A172 (cell line): ENCODE results near the gene NSMF. TPM values are rescaled to one million over a fixed set of nuclear protein-coding genes. Genes with fewer than 3 reads are reported as not detected.
A peak's percentile ranks its signal among the peaks of the same experiment; 100 is the strongest.

Experiments
- DNase-seq: peaks from one replicate; pipeline ENCODE4 v3.0.0-alpha.2; 2015; ENCODE audit warnings: low spot score
- total RNA-seq: library from RNA; depleted of rRNA; stranded (reverse); fragments of >200 nt; shearing (Covaris generic); gene quantifications from 2 replicates; pipeline ENCODE4 v1.2.3, GENCODE V29; 2014

NSMF gene
- total RNA-seq, 1 experiment from 2014 or later = 46.4 TPM

DNA sequence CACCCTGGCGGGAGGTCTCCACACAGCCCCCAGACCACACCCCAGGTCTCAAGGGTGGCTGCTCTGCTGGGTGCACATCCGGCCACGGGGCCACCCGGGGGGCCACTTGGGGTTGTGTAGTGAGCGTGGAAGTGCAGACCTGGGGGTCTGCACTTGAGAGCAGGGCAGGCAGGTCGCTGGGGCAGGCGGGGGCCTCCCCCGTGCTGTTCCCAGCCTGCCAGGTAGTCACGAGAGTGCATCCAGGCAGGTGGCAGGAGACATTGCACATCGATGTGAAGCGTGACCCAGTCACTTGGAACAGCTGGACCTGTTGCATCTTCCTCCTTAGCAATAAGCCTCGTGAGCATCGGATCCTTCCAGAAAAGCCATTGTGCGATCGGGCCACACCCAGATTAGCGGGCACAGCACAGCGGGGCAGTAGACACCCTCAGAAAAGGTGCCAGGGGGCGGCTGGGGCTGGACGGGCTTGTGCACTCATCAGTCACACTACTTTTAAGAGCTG is 13.2 kb downstream of the NSMF start:
- DNase-seq = no peak

DNA sequence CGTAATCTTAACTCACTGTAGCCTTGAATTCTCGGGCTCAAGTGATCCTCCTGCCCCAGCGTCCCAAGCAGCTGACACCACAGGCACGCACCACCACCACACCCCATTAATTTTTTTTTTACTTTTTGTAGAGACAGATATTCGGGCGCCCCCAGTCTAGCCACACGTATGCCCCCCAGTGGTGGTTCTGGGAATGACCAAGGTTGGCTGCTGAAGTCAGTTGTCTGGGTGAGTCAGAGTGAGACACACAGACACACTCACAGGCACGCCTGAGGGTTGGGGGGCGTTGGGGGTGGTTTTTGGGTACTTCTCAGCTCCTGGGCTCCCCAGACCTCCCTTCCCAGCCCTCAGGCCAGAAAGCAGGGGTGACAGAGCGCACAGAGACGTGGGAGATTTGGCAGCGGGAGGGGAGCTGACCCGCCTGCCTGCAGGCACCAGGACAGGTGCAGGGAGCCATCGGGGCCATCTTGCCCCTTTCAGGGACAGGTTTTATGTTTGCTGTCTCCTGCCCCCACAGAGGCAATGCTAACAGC is 13.8 kb downstream of the NSMF start:
- DNase-seq = peak; percentile 87

DNA sequence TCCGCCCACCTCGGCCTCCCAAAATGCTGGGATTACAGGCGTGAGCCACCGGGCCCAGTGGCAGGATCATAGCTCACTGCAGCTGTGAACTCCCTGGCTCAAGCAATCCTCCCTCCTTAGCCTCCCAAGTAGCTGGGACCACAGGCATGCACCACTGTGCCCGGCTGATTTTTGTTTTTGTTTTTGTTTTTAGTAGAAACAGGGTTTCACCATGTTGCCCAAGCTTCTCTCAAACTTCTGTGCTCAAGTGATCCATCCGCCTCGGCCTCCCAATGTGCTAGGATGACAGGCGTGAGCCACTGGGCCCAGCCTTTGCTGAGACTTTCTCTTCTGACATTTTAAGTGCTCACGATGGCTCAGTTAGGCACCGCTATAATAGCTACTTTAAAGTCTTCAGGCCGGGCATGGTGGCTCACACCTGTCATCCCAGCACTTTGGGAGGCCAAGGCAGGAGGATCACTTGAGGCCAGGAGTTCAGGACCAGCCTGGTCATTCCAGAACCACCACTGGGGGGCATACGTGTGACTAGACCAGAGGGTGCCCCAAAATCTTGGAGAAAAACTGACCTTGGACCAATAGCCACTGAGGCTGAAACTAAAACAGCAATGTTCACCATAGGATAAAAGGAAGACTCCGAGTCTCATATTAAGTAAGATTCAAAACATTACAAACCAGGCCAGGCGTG is 14.9 kb downstream of the NSMF start:
- no peak for DNase-seq

DNA sequence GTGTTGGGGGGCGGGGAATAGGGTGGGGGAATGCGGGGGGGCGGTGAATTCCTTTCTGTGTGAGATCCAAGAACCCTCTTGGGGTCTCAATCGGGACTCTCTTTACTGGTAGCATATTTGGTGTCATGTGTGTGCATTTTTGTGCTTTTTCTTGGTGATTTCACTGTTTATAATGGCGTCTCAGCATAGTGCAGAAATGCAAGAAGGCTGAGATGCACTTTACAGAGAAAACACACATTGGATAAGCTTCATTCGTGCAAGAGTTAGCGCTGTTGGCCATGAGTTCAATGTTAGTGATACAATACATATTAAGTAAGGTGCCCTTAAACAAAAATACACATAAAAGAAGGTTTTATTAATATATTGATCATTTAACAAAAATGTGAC is 17.2 kb downstream of the NSMF start:
- DNase-seq = no peak

DNA sequence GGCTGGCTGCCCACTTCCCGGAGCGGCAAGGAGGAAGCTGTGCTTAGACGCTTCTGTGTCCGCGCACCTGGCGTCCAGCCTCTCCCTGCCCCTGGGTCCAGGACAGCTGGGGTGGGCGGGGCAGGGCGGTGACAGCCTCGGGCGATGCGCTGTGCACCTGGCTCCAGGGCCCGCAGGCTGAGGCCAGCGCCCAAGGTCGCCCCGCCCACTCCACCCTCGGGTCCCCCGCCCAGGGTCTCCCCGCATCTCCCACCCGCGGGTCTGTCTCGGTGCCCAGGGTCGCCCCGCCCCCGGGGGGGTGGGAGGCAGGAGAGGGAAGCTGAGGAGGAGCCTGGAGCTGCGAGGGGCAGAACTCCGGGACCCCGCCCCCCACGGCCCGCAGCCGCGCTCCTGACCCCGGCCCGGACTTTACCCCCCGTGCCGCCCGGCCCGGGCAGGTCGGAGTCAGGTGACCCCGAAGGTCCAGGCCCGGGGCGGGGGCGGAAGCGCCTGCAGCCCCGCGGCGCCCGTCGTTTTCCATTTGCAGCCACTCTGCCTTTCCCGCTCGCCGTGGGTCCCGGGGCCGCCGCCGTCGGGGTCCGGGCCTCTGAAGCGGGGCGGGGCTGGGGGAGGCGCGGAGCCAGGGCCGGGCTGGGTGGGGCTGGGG is 17.7 kb downstream of the NSMF start, which contains the start of gene ENTPD8:
Gene ENTPD8 (minus strand): TSS at position 69 of the 646 bp plus-strand sequence. CDS start 3,072 bp downstream, outside the sequence.
- DNase-seq = peak; percentile 54

DNA sequence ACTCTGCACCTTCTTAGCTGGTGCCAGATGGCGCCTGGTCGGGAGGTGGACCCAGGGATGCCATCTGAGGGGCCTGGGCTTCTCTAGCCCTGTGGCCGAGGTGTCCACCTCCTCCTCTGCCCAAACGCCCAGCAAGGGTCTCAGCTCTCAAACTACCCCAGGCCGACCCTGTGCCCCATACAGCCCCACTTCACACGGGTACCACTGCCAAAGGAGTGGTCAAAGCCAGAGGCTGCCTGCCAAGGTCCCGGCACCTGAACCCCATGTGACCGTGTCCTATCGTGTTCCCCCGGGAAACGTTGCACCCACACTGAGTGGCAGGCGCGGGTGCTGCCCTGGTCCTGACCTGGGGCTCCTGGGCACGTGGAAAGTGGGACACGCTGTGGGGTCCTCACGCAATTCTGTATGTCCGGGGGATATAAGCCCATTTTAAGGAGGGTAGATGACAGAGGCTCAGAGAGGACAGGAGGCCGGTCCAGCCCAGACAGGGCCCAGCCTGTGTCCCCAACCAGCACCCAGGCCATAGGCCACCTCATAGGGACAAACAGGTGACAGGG is 19.9 kb downstream of the NSMF start:
- DNase-seq = no peak

DNA sequence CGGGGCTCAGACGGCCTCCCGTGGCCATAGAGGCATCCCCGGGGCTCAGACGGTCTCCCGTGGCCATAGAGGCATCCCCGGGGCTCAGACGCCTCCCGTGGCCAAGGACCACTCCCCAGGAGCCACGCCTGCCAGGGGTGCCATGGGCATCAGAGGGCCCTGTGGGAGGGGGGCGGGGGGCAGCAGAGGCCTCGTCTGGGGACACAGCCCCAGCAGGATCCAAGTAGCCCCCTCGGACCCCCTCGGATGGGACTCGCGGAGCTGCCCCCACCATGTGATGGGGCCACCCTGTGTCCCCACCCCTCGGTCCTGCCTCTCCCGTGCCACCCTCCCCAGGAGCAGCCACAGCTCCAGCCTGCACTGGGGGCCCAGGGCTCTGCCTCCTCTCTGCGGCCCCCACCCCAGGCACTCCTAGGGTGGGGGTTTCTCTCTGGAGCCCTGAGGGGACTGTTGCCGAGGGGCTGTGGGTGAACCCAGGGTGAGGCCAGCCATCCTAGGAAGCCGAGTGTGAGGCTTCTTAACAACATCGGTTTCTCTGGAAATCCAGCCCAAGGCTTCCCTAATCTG is 20.5 kb downstream of the NSMF start:
- no peak for DNase-seq

DNA sequence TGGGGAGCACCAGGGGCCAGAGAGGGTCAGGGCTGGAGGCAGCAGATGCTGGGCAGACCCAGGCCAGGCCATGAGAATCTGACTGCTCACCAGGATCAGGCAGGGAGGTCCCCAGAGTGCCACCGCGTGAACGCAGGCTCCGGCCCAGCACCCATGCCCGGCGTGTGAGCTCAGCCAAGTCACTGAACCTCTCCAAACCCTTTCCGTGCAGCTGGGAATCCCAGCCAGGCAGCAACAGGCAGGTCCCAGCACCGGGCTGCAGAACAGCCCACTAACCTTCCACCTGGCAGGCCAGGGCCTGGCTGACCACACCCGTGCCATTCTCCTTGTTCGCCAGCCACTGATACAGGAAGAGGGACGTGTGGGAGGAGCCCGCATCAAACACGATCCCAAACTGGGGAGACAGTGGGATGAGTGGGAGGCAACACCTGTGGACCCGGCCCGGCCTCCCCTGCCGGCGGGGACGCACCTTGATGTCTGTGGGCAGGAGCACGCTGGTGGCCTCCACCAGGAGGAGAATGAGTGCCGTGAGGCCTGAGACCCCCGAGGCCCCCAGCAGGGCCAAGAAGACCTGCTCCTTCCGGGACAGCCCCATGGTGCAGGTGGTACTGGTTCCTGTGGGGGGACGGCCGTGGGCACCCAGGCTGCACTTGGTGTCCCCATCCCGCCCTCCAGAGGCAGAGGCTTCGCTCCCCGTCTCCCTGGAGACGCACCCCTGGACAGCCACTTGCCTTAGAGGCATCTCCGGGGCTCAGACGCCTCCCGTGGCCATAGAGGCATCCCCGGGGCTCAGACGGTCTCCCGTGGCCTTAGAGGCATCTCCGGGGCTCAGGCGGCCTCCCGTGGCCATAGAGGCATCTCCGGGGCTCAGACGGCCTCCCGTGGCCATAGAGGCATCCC is 21.2 kb downstream of the NSMF start:
- no peak for DNase-seq

DNA sequence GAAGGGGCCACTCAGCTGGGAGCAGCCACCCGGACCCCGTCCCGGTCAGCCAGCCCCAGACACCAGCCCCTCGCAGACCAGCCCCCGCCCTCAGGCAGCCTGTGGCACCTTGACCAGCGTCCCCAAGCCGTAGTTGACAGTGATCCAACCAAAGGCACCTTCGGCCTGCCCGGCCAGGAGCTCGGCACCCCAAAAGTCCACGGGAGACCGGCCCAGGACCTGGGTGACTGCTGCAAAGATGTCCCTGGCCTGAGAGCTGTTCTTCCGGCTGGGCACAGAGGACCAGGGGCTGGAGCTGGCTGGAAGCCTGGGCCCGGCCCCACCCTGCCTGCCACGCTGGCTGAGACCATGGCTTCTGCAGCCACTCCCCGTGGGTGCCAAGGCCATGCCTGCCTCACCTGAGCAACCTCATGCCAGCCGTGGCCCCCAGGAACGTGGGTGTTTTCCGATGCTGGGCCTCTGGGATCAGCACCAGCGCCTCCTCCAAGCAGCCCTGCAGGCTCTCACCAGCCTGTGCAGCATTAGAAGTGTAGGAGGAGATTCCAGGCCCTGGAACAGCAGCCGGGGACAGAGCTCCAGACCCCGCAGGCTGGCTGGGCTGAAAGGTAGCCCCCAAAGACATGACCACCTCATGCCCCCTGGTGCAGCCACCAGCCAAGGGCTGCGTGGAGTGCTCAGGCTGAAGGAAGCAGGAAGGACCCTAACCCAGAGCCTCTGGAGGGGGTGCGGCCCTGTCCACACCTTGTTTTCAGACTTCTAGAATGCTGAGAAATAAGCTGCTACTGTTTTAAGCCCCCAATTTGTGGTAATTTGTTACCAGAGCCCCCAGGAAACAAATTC is 22.2 kb downstream of the NSMF start:
- no peak for DNase-seq

DNA sequence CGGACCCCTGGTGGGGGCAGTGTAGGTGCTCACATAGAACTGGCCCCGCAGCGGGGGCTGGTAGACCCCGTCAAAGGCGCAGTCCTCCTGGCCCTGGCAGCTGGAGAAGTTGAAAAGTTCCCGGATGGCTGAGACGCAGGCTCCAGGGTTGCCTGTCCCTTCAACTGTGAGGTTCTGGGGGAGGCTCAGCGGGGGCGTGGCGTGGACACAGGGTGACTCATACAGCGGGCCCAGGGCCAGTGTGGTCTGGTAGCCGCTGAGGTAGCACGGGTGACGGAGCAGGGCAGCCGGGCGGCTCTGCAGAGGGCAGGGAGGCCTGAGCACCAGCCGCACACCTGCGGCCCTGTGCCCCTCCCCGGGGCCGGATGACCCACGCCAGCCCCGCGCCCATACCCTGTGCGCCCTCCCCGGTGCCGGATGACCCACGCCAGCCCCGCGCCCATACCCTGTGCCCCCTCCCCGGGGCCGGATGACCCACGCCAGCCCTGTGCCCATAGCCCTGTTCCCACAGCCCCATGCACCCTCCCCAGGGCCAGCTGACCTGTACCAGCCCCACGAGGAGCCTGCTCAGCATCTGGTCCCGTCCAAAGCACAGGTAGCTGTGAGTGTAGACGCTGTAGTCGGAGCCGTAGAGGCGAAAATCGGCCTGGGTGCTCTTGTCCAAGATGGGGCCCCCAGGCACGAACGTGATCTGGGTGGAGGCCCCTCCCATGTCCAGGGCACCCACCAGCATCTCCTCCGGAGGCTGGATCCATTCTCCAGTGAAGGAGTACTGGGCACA is 23.0 kb downstream of the NSMF start:
- DNase-seq = peak; percentile 93

DNA sequence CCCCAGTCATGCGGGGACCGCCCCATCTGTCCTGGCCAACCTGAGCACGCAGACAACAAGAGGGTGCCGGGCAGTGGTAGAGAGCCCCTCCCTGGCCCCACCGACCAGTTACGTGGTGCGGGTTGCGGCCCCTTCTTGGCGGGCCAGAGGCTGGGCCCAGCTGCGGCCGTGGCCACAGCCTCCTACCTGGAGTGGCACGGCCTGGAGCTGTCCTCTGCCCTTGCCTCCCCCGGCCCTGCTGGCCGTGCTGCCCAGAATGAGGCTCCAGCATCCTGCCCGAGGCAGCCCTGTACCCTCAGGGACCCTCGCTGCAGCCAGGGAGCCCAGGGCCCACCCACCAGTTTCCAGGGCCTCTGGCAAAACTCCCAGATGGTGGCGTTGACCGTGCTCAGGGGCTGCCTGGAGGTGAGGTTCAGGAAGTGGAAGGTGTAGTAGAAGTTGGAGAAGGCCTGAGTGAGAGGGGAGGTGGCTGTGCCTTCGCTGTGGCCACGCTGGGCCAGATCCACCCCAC is 23.7 kb downstream of the NSMF start:
- no peak for DNase-seq

DNA sequence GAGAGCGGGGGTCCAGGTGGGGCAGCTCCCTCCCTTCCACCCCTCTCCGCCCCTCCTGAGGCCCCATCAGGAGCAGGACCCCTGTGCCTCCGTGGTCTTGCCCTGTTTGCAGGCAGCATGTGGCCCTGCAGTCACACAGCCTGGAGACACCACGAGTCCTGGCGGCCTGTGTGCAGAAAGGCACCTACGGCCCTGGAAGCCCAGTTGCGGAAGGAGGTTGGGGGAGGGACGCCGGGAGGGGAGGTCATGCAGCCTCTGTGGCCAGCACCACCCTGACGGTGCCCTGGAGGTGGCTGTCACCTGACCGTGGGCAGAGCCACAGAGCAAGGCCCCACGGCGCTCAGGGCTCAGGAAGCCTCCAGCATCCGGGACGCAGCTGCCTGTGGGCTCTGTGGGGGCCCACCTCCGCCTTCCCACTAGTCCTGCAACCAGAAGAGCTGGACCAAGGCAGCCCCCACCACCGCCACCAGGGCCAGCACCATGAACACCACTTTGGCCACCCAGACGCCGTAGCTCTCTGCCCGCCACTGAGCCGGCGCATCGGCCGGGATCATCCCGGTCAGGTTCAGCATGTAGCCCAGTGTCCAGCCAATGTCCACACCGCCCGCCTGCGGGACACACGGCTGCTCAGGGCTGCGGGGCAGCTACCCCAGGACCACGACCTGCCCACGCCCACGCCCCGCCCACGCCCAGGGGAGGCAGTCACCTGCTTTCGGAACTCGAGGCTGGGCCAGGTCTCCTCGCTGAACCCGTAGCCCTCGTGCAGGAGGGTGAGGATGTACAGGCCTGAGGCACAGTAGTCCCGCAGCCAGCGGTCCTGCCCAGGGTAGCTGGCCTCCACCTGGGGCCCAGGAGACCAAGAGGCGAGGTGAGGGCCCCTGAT is 24.4 kb downstream of the NSMF start:
- no peak for DNase-seq

DNA sequence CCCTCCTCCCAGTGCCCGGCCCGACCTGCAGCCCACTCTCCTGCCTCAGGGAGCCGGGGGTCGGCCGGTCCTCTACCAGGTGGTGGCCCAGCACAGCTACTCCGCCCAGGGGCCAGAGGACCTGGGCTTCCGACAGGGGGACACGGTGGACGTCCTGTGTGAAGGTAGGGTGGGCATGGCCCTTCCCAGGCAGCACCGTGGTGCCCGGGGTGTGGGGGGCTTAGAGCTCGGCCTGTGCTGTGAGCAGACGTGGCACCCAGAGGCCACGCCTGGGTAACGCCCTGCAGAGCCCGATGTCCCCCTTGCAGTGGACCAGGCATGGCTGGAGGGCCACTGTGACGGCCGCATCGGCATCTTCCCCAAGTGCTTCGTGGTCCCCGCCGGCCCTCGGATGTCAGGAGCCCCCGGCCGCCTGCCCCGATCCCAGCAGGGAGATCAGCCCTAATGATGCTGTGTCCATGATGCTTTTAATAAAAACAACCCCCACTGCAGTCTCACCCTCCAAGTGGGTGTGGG is 25.2 kb downstream of the NSMF start:
- no peak for DNase-seq

DNA sequence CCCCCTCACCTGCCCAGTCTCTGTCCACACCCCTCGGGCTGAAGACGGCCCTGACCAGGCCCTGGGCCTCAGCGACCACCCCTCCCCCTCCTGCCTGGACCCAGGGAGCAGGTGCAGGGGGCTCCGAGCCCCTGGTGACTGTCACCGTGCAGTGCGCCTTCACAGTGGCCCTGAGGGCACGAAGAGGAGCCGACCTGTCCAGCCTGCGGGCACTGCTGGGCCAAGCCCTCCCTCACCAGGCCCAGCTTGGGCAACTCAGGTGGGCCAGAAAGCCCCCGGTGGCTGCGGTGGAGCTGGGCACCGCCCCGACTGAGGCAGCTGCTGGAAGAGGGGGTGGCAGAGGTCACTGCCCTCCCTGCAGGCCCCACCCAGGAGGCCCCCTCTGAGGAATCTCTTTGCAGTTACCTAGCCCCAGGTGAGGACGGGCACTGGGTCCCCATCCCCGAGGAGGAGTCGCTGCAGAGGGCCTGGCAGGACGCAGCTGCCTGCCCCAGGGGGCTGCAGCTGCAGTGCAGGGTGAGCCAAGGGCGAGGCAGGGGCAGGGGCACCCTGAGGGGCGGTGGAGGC is 25.7 kb downstream of the NSMF start:
- no peak for DNase-seq

DNA sequence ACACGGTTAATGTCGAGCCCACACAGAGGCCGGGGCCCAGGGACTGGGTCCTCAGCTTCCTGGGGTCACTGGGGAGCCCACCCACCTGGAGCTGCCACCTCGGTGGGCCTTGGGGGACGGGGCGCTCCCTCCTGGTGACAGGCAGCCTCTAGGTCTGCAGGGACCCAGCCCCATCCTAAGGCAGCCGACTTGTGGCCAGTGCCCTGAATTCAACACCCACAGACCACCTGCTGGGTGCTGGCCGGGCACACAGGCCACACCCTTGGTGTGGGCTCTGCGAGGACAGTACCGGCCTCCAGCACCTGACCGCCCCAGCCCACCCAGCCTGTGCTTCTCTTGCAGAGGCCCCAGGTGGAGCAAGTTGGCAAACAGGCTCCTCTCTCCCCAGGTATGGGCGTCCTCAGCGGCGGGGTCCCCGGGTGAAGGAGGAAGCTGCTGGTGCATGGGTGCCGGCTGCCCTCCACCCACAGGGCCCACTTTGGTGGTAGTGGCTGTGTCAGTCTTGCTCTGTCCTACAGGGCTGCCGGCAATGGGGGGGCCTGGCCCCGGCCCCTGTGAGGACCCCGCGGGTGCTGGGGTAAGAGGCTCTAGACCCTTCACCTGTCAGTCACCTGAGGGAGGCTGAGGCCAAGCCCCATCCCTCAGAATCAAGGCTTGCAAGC is 26.3 kb downstream of the NSMF start:
- DNase-seq = no peak

DNA sequence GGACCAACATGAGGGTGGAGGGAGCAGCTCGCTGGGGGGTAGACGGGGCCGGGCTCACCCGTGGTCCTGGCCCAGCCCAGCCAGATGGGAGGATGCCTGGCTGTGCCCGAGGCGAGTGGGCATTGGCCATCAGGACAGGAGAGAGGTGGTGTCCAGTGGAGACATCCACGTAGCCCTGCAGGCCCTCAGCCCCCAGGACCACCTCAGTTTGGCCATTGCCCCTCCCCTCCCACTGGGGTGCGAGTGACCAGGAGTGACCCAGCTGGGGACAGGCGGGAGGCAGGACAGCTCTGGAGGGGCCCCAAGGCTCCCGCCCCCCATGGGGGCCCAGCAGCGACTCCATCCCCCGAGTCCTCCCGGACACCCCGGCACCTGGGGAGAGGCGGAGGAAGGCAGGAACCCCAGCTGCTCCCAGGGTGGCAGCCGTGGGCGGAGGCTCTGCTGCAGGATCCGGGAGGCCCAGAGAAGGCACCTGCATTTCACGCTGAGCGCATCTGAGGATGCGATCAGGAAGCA is 27.7 kb downstream of the NSMF start:
- no peak for DNase-seq
